ENCODE results near the gene WNK1. TPM values are rescaled to one million over a fixed set of nuclear protein-coding genes. Genes with fewer than 3 reads are reported as not detected.

The WNK1 gene
- total and polyA plus RNA-seq, 2 donors (not counting 3 experiments of a cell fraction or from before 2014, with no cell fraction given) = 46.3 to 108 TPM

- TF ChIP-seq FOS (IDR thresholded peaks at IDR 0.05; ENCODE audit: borderline replicate concordance, insufficient read depth, low read length) = no peak
- TF ChIP-seq EZH2 (IDR thresholded peaks at IDR 0.05; ENCODE audit: borderline replicate concordance, low read depth, low read length, severe bottlenecking) = no peak
- no peak for TF ChIP-seq CTCF (IDR thresholded peaks at IDR 0.05; ENCODE audit: extremely low read depth in 1 of 2, insufficient read depth in 1 of 2, low read depth in 1 of 2, low read length in 2 of 2)
- TF ChIP-seq JUN (IDR thresholded peaks at IDR 0.05; ENCODE audit: borderline replicate concordance, insufficient read depth, insufficient read length, low read depth) = no peak
- peak overlapping the region; percentile 84 to 96 (median 96) for H3K4me3 ChIP-seq (replicated peaks in 1 of 3; ENCODE audit: insufficient read depth in 1 of 3, low read depth in 1 of 3, low read length in 3 of 3)
- H4K20me1 ChIP-seq (replicated peaks; ENCODE audit: control insufficient read depth, extremely low read depth, insufficient read depth, low read length) = peaks cover 18% of the 10 kb centered on the region
- no peaks in the 10 kb centered on the region for H3K9me3 ChIP-seq (replicated peaks; ENCODE audit: control insufficient read depth, insufficient read depth, low read length)
- peak; percentile 37 for DNase-seq (ENCODE audit: low read depth, low spot score)
- H3K4me1 ChIP-seq (ENCODE audit: control insufficient read depth, extremely low read depth, insufficient read depth, low read length) = peaks cover 33% of the 10 kb centered on the region
- dilution Hi-C loops (cut with MboI; ENCODE audit: extremely low pct_ligation_motif_present, low sequenced_read_pairs) (no loop called here), intact Hi-C loops (cut with micrococcal nuclease) (loop anchor here (2.0 to 10.0 kb wide), 2 partner anchors 27 to 831 kb away; no protein-coding TSS in a partner anchor)
- ChIA-PET CTCF (interaction anchor here (1.0 to 6.4 kb wide), 18 partner anchors 22 to 830 kb away, joined by 3 to 182 read pairs (median 6); partner anchors contain the start of gene RAD52), POLR2A (interaction anchor here (1.1 kb wide), 1 partner anchor 183 kb away, joined by 4 read pairs; no protein-coding TSS in a partner anchor)
- H3K79me2 ChIP-seq (ENCODE audit: control insufficient read depth, insufficient read depth, low read length) = peaks cover 60% of the 10 kb centered on the region
- H3K9me1 ChIP-seq (replicated peaks; ENCODE audit: control insufficient read depth, extremely low read depth, insufficient read depth, low read length) = no peaks in the 10 kb centered on the region
- H3K4me2 ChIP-seq (ENCODE audit: insufficient read depth, low read length) = peak overlapping the region; percentile 99
- H3K27me3 ChIP-seq (ENCODE audit: control insufficient read depth in 2 of 2, insufficient read depth in 2 of 2, low read length in 2 of 2) = no peaks in the 10 kb centered on the region
- peak overlapping the region; percentile 81 for H3K27ac ChIP-seq (ENCODE audit: insufficient read depth, low read depth, low read length)
- peak overlapping the region; percentile 94 for H3K9ac ChIP-seq (replicated peaks; ENCODE audit: extremely low read depth, insufficient read depth, low read length)
- H2AFZ ChIP-seq (ENCODE audit: low read depth, low read length) = no peak overlapping the region
- no peak for FAIRE-seq
- no peaks in the 10 kb centered on the region for H3K36me3 ChIP-seq (ENCODE audit: control insufficient read depth in 2 of 2, extremely low read depth in 1 of 2, insufficient read depth in 2 of 2, low read length in 2 of 2)
- BruUV-seq (replicated peaks) = TSS peak; percentile 9
These were observed 1.5 kb downstream of the WNK1 start for GRCh38 chr12:753611-754472.

All from endothelial cell of umbilical vein (primary cell).